Astrocyte (in vitro differentiated cells and primary cell): Measurements from ENCODE around the gene ITLN1. TPM values are rescaled to one million over a fixed set of nuclear protein-coding genes. Genes with fewer than 3 reads are reported as not detected.

Experiments
- DNase-seq: peaks from one replicate; pipeline ENCODE4 v3.0.0-alpha.2; 2010; ENCODE audit warnings: low read depth
- FAIRE-seq: peaks from 2 replicates; lab custom pipeline; 2011; peaks lifted over from hg19 to GRCh38; lab: Jason Lieb, UNC
- H2AFZ ChIP-seq: 2 replicates; pipeline ENCODE4 v1.6.0; 2012; ENCODE audit warnings: low read depth, low read length, inconsistent platforms
- H3K27ac ChIP-seq: 2 replicates; pipeline ENCODE4 v1.5.1; 2011; ENCODE audit warnings: low read depth, low read length, inconsistent platforms
- H3K27me3 ChIP-seq: 2 replicates; pipeline ENCODE4 v1.6.0; 2011; ENCODE audit warnings: low read length, inconsistent platforms; ENCODE audit not compliant: insufficient read depth
- H3K36me3 ChIP-seq: 2 replicates; pipeline ENCODE4 v1.5.1; 2011; ENCODE audit warnings: low read length, inconsistent platforms; ENCODE audit not compliant: insufficient read depth
- H3K4me1 ChIP-seq: 2 replicates; pipeline ENCODE4 v1.5.1; 2011; ENCODE audit warnings: low read length, inconsistent platforms; ENCODE audit not compliant: insufficient read depth
- H3K4me2 ChIP-seq: 2 replicates; pipeline ENCODE4 v1.6.0; 2012; ENCODE audit warnings: low read length, inconsistent platforms
- H3K4me3 ChIP-seq: 2 replicates; pipeline ENCODE4 v1.5.1; 2011; ENCODE audit warnings: low read depth, mild to moderate bottlenecking, low read length, inconsistent platforms; ENCODE audit not compliant: insufficient read depth
- H3K79me2 ChIP-seq: 2 replicates; pipeline ENCODE4 v1.6.0; 2012; ENCODE audit warnings: mild to moderate bottlenecking, low read length, inconsistent platforms; ENCODE audit not compliant: insufficient read depth
- H3K9ac ChIP-seq: 2 replicates; pipeline ENCODE4 v1.6.0; 2012; ENCODE audit warnings: mild to moderate bottlenecking, low read length, inconsistent platforms
- H3K9me3 ChIP-seq: 2 replicates; pipeline ENCODE4 v1.5.1; 2012; ENCODE audit warnings: low read depth, mild to moderate bottlenecking, low read length, inconsistent platforms; ENCODE audit not compliant: insufficient read depth
- H4K20me1 ChIP-seq: 2 replicates; pipeline ENCODE4 v1.6.0; 2012; ENCODE audit warnings: low read length, inconsistent platforms; ENCODE audit not compliant: insufficient read depth
- H3K27ac Mint-ChIP-seq: one replicate; pipeline ENCODE4 v1.8.0; 2021; ENCODE audit warnings: mild to moderate bottlenecking, mixed read lengths; ENCODE audit not compliant: unreplicated experiment
- H3K27me3 Mint-ChIP-seq: one replicate; pipeline ENCODE4 v1.8.0; 2021; ENCODE audit warnings: low read depth, mixed read lengths; ENCODE audit not compliant: unreplicated experiment
- H3K36me3 Mint-ChIP-seq: one replicate; pipeline ENCODE4 v1.8.0; 2021; ENCODE audit warnings: low read depth, mixed read lengths; ENCODE audit not compliant: unreplicated experiment
- H3K4me1 Mint-ChIP-seq: one replicate; pipeline ENCODE4 v1.8.0; 2021; ENCODE audit warnings: low read depth, mixed read lengths; ENCODE audit not compliant: unreplicated experiment
- H3K4me3 Mint-ChIP-seq: one replicate; pipeline ENCODE4 v1.8.0; 2021; ENCODE audit warnings: mild to moderate bottlenecking, moderate library complexity, mixed read lengths; ENCODE audit not compliant: unreplicated experiment
- H3K9me3 Mint-ChIP-seq: one replicate; pipeline ENCODE4 v1.8.0; 2021; ENCODE audit warnings: mild to moderate bottlenecking, mixed read lengths; ENCODE audit not compliant: unreplicated experiment
- CTCF ChIP-seq: IDR thresholded peaks from 2 replicates; pipeline ENCODE4 v1.5.1; 2011; ENCODE audit warnings: low read depth, mild to moderate bottlenecking, inconsistent platforms, low read length, moderate library complexity; ENCODE audit not compliant: insufficient read depth
- EZH2 ChIP-seq: IDR thresholded peaks from 2 replicates; pipeline ENCODE4 v1.6.1; 2012; ENCODE audit warnings: mild to moderate bottlenecking, low read length, inconsistent platforms; ENCODE audit not compliant: insufficient read depth
- total RNA-seq: library from RNA; stranded (reverse); gene quantifications from 2 replicates; pipeline ENCODE4 v1.2.1, GENCODE V29; 2021

The ITLN1 gene
- total RNA-seq, 1 donor from 2014 or later: not detected

GRCh38 chr1:160862203-160863060 lies 22.5 kb downstream of the ITLN1 start, which contains the start of gene CD244:
Gene CD244 (minus strand): TSS chr1:160862887. CDS start chr1:160862677, 210 bp downstream.
- no peak within 1 kb of the TSS for H2AFZ ChIP-seq
- H3K4me2 ChIP-seq: no peak within 1 kb of the TSS
- no peak within 1 kb of the TSS for H3K4me3 Mint-ChIP-seq
- no peak within 1 kb of the TSS for H3K9ac ChIP-seq
- H3K4me3 ChIP-seq: no peak within 1 kb of the TSS
- no peaks in the 10 kb centered on the region for H4K20me1 ChIP-seq
- no peaks in the 10 kb centered on the region for H3K9me3 ChIP-seq
- DNase-seq: no peak
- no peaks in the 10 kb centered on the region for H3K4me1 Mint-ChIP-seq
- no peaks in the 10 kb centered on the region for H3K79me2 ChIP-seq
- no peaks in the 10 kb centered on the region for H3K4me1 ChIP-seq
- no peaks in the 10 kb centered on the region for H3K9me3 Mint-ChIP-seq
- no peaks in the 10 kb centered on the region for H3K36me3 Mint-ChIP-seq
- H3K27me3 ChIP-seq: no peaks in the 10 kb centered on the region
- no peaks in the 10 kb centered on the region for H3K36me3 ChIP-seq
- H3K27ac Mint-ChIP-seq: no peak within 1 kb of the TSS
- TF ChIP-seq EZH2: no peak
- TF ChIP-seq CTCF: no peak
- H3K27me3 Mint-ChIP-seq: peaks cover 12% of the 10 kb centered on the region
- FAIRE-seq: no peak
- H3K27ac ChIP-seq: no peak within 1 kb of the TSS

DNA sequence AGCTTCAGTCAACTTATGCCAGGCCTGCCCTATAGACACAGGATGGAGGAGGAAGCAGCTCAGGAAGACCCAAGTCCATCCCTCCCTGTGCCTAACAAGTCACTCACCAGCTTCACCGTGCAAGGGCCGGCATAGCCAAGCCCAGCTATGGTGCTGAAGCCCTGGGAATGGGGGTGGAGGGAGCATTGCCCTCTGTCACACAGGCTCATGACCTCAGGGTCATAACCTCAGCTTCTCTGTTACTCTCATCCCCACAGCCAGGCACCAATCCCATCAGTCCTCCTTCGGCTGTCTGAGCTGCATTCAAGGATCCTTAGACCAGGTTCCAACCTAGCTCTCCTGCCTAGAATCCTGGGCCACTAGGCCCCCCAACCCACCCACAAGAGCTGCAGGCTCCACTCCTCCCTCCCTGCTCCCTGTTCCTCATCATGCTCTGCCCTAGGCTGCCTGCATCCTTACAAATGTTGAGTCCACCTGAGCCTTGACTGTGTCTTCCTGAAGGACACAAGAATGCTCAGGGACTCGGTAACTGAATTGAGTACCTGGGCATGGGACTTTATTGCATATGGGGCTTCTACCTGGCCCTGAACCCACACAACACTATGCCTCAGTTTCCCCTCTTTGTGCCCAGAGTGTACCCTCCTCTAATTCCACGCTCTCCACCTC lies 24.0 kb downstream of the ITLN1 start:
- TF ChIP-seq CTCF: no peak
- Histone ChIP-seq H3K9me3 (no peaks in the 10 kb centered on the region), H3K4me2 (no peak overlapping the region), H2AFZ (no peak overlapping the region), H3K4me3 (no peak overlapping the region), H3K4me1 (no peaks in the 10 kb centered on the region), H3K36me3 (no peaks in the 10 kb centered on the region), H3K79me2 (no peaks in the 10 kb centered on the region), H3K27me3 (no peaks in the 10 kb centered on the region), H3K9ac (no peak overlapping the region), H3K27ac (no peak overlapping the region), H4K20me1 (no peaks in the 10 kb centered on the region)
- FAIRE-seq (no peak), DNase-seq (no peak)
- Mint-ChIP-seq H3K4me3 (no peak overlapping the region), H3K9me3 (no peaks in the 10 kb centered on the region), H3K27me3 (peaks cover 12% of the 10 kb centered on the region), H3K4me1 (no peaks in the 10 kb centered on the region), H3K27ac (peak overlapping the region; percentile 47), H3K36me3 (no peaks in the 10 kb centered on the region)
